Peyer's patch (tissue), 4 donors: ENCODE measurements around the gene APBB3. TPM values are rescaled to one million over a fixed set of nuclear protein-coding genes. Genes with fewer than 3 reads are reported as not detected.

Experiments used
- DNase-seq, 3 donors: peaks; one replicate each; pipeline ENCODE4 v3.0.0-alpha.2; 2017 to 2019
- H3K27ac ChIP-seq, 4 donors: fragments of 200-600 bp; sonication (generic); one replicate each; pipeline ENCODE4 v1.5.1; 2016 to 2019
- H3K27me3 ChIP-seq, 2 donors: fragments of 200-600 bp; sonication (generic); one replicate each; pipeline ENCODE4 v1.5.1; 2019
- H3K36me3 ChIP-seq, 3 donors: fragments of 200-600 bp; sonication (generic); one replicate each; pipeline ENCODE4 v1.5.1; 2016 to 2019
- H3K4me1 ChIP-seq, 4 donors: fragments of 200-600 bp; sonication (generic); one replicate each; pipeline ENCODE4 v1.5.1; 2016 to 2019
- H3K4me3 ChIP-seq, 4 donors: fragments of 200-600 bp; sonication (generic); 1 replicate in 3 of 4; 2 replicates in 1 of 4; pipeline ENCODE4 v1.5.1; 2016 to 2019; ENCODE audit warnings: mild to moderate bottlenecking in 1 of 4
- H3K9me3 ChIP-seq, 4 donors: fragments of 200-600 bp; sonication (generic); one replicate each; pipeline ENCODE4 v1.5.1; 2016 to 2019; ENCODE audit warnings: mild to moderate bottlenecking in 1 of 4
- CTCF ChIP-seq, 6 experiments: fragments of 450-650 bp in 4 of 6; fragments of 200-600 bp in 2 of 6; sonication (generic) in 1 of 6; IDR thresholded peaks; one replicate each; pipeline ENCODE4 v1.5.1; 2017 to 2019; ENCODE audit warnings: antibody characterized with exemption in 6 of 6, mild to moderate bottlenecking in 3 of 6, moderate library complexity in 1 of 6
- POLR2A ChIP-seq, 2 donors: fragments of 450-650 bp; IDR thresholded peaks; one replicate each; pipeline ENCODE4 v1.5.1; 2017; ENCODE audit warnings: antibody characterized with exemption in 2 of 2, mild to moderate bottlenecking in 2 of 2, moderate library complexity in 2 of 2
- total RNA-seq, 4 donors: library from RNA; depleted of rRNA; stranded (reverse); fragments of >200 nt; gene quantifications; one replicate each; pipeline ENCODE4 v1.1.0, GENCODE V29; 2016

The APBB3 gene
- total RNA-seq, 4 donors from 2014 or later = 21.7 to 78.5 (median 62.4) TPM

- no peak for TF ChIP-seq CTCF (IDR thresholded peaks at IDR 0.05)
- TF ChIP-seq POLR2A (IDR thresholded peaks at IDR 0.05) = no peak
- no peak overlapping the region for H3K4me3 ChIP-seq
- H3K27me3 ChIP-seq = no peaks in the 10 kb centered on the region
- H3K9me3 ChIP-seq = no peaks in the 10 kb centered on the region
- H3K36me3 ChIP-seq = peaks cover 0 to 36% (median 0%) of the 10 kb centered on the region in 3 donors
- no peak for DNase-seq
- peak overlapping the region in 1 of 4 donors; percentile 11 for H3K27ac ChIP-seq
- peaks cover 0 to 32% (median 11%) of the 10 kb centered on the region in 4 donors for H3K4me1 ChIP-seq
Measured at GRCh38 chr5:140553657-140554056, 10.7 kb downstream of the APBB3 start.

GRCh38 chr5:140551872-140552271, 12.5 kb downstream of the APBB3 start:
- H3K27ac ChIP-seq = no peak overlapping the region
- TF ChIP-seq POLR2A (IDR thresholded peaks at IDR 0.05) = no peak
- no peak for TF ChIP-seq CTCF (IDR thresholded peaks at IDR 0.05)
- peak in 2 of 3 donors; percentile 11 to 32 for DNase-seq
- H3K9me3 ChIP-seq = no peaks in the 10 kb centered on the region
- no peaks in the 10 kb centered on the region for H3K27me3 ChIP-seq
- peaks cover 0 to 36% (median 0%) of the 10 kb centered on the region in 3 donors for H3K36me3 ChIP-seq
- peaks cover 0 to 46% (median 12%) of the 10 kb centered on the region in 4 donors for H3K4me1 ChIP-seq
- H3K4me3 ChIP-seq = no peak overlapping the region

- Histone ChIP-seq H3K9me3 (no peaks in the 10 kb centered on the region), H3K27me3 (no peaks in the 10 kb centered on the region), H3K27ac (peak overlapping the region in 2 of 4 donors; percentile 98 to 99), H3K4me1 (peaks cover 0 to 46% (median 6%) of the 10 kb centered on the region in 4 donors), H3K4me3 (no peak overlapping the region), H3K36me3 (peaks cover 0 to 36% (median 0%) of the 10 kb centered on the region in 3 donors)
- no peak for TF ChIP-seq POLR2A (IDR thresholded peaks at IDR 0.05)
- no peak for TF ChIP-seq CTCF (IDR thresholded peaks at IDR 0.05)
- DNase-seq = peak in 2 of 3 donors; percentile 10 to 42
Measured at GRCh38 chr5:140550147-140551079, 14.0 kb downstream of the APBB3 start.

GRCh38 chr5:140549237-140550144, 14.9 kb downstream of the APBB3 start:
- H3K4me1 ChIP-seq = peaks cover 0 to 41% (median 6%) of the 10 kb centered on the region in 4 donors
- peak in 2 of 3 donors; percentile 22 to 74 for DNase-seq
- peaks cover 0 to 36% (median 0%) of the 10 kb centered on the region in 3 donors for H3K36me3 ChIP-seq
- no peaks in the 10 kb centered on the region for H3K9me3 ChIP-seq
- peak overlapping the region; percentile 92 to 99 (median 97) for H3K27ac ChIP-seq
- no peaks in the 10 kb centered on the region for H3K27me3 ChIP-seq
- TF ChIP-seq CTCF (IDR thresholded peaks at IDR 0.05) = no peak
- TF ChIP-seq POLR2A (IDR thresholded peaks at IDR 0.05) = peak in 1 of 2 donors; percentile 14
- H3K4me3 ChIP-seq = no peak overlapping the region

- TF ChIP-seq CTCF (IDR thresholded peaks at IDR 0.05) (no peak), POLR2A (IDR thresholded peaks at IDR 0.05) (no peak)
Measured at GRCh38 chr5:140548791-140549190, 15.6 kb downstream of the APBB3 start.

More at GRCh38 chr5:140548791-140549190, 15.6 kb downstream of the APBB3 start:
- Histone ChIP-seq H3K4me1 (peaks cover 0 to 41% (median 6%) of the 10 kb centered on the region in 4 donors), H3K27ac (peak overlapping the region; percentile 92 to 99 (median 97)), H3K27me3 (no peaks in the 10 kb centered on the region), H3K9me3 (no peaks in the 10 kb centered on the region), H3K4me3 (peak overlapping the region in 1 of 4 donors; percentile 64), H3K36me3 (peaks cover 0 to 36% (median 0%) of the 10 kb centered on the region in 3 donors)
- DNase-seq = peak in 2 of 3 donors; percentile 12 to 47
